KBM-7 (cell line): ENCODE results near the gene TMEM176B.
A peak's percentile ranks its signal among the peaks of the same experiment; 100 is the strongest.

ENCODE experiments used
- DNase-seq: peaks from one replicate; pipeline ENCODE4 v3.0.0-alpha.2; 2015
- in situ Hi-C: fragments of 300-500 bp; cut with MboI; formaldehyde crosslinking; loops from 2 replicates; pipeline ENCODE4 v1.14.3; 2020; ENCODE audit warnings: low sequenced_read_pairs, low pct_unique_long_range_greater_than_20kb, mixed read lengths

The TMEM176B gene

GRCh38 chr7:150799741-150800580 lies at the start of gene TMEM176B:
Gene TMEM176B, minus strand, starts transcription at chr7:150800364. Its CDS starts 3,795 bp downstream, at chr7:150796569.
- in situ Hi-C loops: no loop called here
- no peak for DNase-seq

- DNase-seq: no peak
- in situ Hi-C loops: no loop called here
Observed at GRCh38 chr7:150849204-150849775, 49.1 kb upstream of the TMEM176B start.

GRCh38 chr7:150848561-150849115 lies 48.5 kb upstream of the TMEM176B start:
- no peak for DNase-seq
- in situ Hi-C loops: no loop called here

GRCh38 chr7:150848111-150848510 lies 47.9 kb upstream of the TMEM176B start:
- in situ Hi-C loops: no loop called here

GRCh38 chr7:150847536-150847935 lies 47.4 kb upstream of the TMEM176B start:
- DNase-seq: no peak
- in situ Hi-C loops: no loop called here

More at GRCh38 chr7:150848111-150848510, 47.9 kb upstream of the TMEM176B start:
- no peak for DNase-seq

- in situ Hi-C loops: no loop called here
- no peak for DNase-seq
Observed at GRCh38 chr7:150846291-150847115, 46.3 kb upstream of the TMEM176B start.

- in situ Hi-C loops: no loop called here
- peak; percentile 3 for DNase-seq
Observed at GRCh38 chr7:150845421-150845861, 45.3 kb upstream of the TMEM176B start.

GRCh38 chr7:150842716-150843115 lies 42.6 kb upstream of the TMEM176B start:
- in situ Hi-C loops: no loop called here
- DNase-seq: no peak

- in situ Hi-C loops: no loop called here
- DNase-seq: no peak
Observed at GRCh38 chr7:150842018-150842417, 41.9 kb upstream of the TMEM176B start.

- in situ Hi-C loops: no loop called here
- DNase-seq: no peak
Observed at GRCh38 chr7:150838965-150839650, 38.9 kb upstream of the TMEM176B start.

- in situ Hi-C loops: no loop called here
- no peak for DNase-seq
Observed at GRCh38 chr7:150835702-150836280, 35.6 kb upstream of the TMEM176B start.

- in situ Hi-C loops: no loop called here
- DNase-seq: no peak
Observed at GRCh38 chr7:150835019-150835418, 34.9 kb upstream of the TMEM176B start.

GRCh38 chr7:150831851-150832250 lies 31.7 kb upstream of the TMEM176B start:
- DNase-seq: no peak
- in situ Hi-C loops: no loop called here

- in situ Hi-C loops: no loop called here
- DNase-seq: no peak
Observed at GRCh38 chr7:150830937-150831336, 30.8 kb upstream of the TMEM176B start.

GRCh38 chr7:150829426-150829825 lies 29.3 kb upstream of the TMEM176B start:
- in situ Hi-C loops: no loop called here

GRCh38 chr7:150828384-150828783 lies 28.2 kb upstream of the TMEM176B start:
- in situ Hi-C loops: no loop called here
- DNase-seq: no peak

More at GRCh38 chr7:150829426-150829825, 29.3 kb upstream of the TMEM176B start:
- no peak for DNase-seq

GRCh38 chr7:150826061-150826849 lies 26.1 kb upstream of the TMEM176B start:
- no peak for DNase-seq
- in situ Hi-C loops: no loop called here
